Caco-2 (cell line): Measurements from ENCODE around the gene GSK3A. TPM values are rescaled to one million over a fixed set of nuclear protein-coding genes. Genes with fewer than 3 reads are reported as not detected.

Source experiments
- BruUV-seq: library from RNA; stranded (reverse); fragments of 400-500 nt; replicated peaks from 2 replicates; lab custom pipeline; 2021; lab: Mats Ljungman, UMichigan
- CTCF ChIA-PET: fragments of 300-600 bp; sonication (Branson Sonifier 250); formaldehyde crosslinking; loops from one replicate; lab custom pipeline; 2022; ENCODE audit warnings: antibody characterized with exemption; lab: Charles Lee
- POLR2A ChIA-PET: fragments of 300-600 bp; sonication (Branson Sonifier 250); formaldehyde crosslinking; loops from one replicate; lab custom pipeline; 2022; ENCODE audit warnings: antibody characterized with exemption; lab: Charles Lee
- DNase-seq, 2 experiments: peaks; one replicate each; pipeline versions ENCODE4 v3.0.0 to v3.0.0-alpha.2; 2020 to 2022
- H3K27me3 ChIP-seq: replicated peaks from 2 replicates; pipeline ENCODE4 v1.6.0; 2011; ENCODE audit warnings: low read length; ENCODE audit not compliant: control insufficient read depth, insufficient read depth
- H3K36me3 ChIP-seq: 2 replicates; pipeline ENCODE4 v1.5.1; 2011; ENCODE audit warnings: low read length; ENCODE audit not compliant: control insufficient read depth, insufficient read depth
- H3K4me1 ChIP-seq: fragments of 250-450 bp; sonication (Bioruptor Pico); 2 replicates; pipeline ENCODE4 v1.5.1; 2020; ENCODE audit warnings: mild to moderate bottlenecking
- H3K4me3 ChIP-seq: 2 replicates; pipeline ENCODE4 v1.5.1; 2011; ENCODE audit warnings: low read depth, mild to moderate bottlenecking, control low read depth, low read length
- H3K9me3 ChIP-seq: fragments of 250-450 bp; sonication (Bioruptor Pico); 2 replicates; pipeline ENCODE4 v1.5.1; 2020; ENCODE audit warnings: mild to moderate bottlenecking, moderate library complexity
- H3K27ac Mint-ChIP-seq: one replicate; pipeline ENCODE4 v1.8.0; 2022; ENCODE audit warnings: mixed read lengths; ENCODE audit not compliant: unreplicated experiment
- H3K27me3 Mint-ChIP-seq: one replicate; pipeline ENCODE4 v1.8.0; 2022; ENCODE audit warnings: mixed read lengths; ENCODE audit not compliant: insufficient read depth, unreplicated experiment
- H3K36me3 Mint-ChIP-seq: one replicate; pipeline ENCODE4 v1.8.0; 2022; ENCODE audit warnings: mild to moderate bottlenecking, mixed read lengths; ENCODE audit not compliant: insufficient read depth, unreplicated experiment
- H3K4me1 Mint-ChIP-seq: one replicate; pipeline ENCODE4 v1.8.0; 2022; ENCODE audit warnings: low read depth, mixed read lengths; ENCODE audit not compliant: unreplicated experiment
- H3K4me3 Mint-ChIP-seq: one replicate; pipeline ENCODE4 v1.8.0; 2022; ENCODE audit warnings: mild to moderate bottlenecking, moderate library complexity, mixed read lengths; ENCODE audit not compliant: unreplicated experiment
- H3K9me3 Mint-ChIP-seq: one replicate; pipeline ENCODE4 v1.8.0; 2022; ENCODE audit warnings: mixed read lengths; ENCODE audit not compliant: unreplicated experiment
- intact Hi-C: fragments of 100-400 bp; cut with micrococcal nuclease; formaldehyde crosslinking; loops from one replicate; pipeline ENCODE4 v1.10.0; 2022; ENCODE audit not compliant: unreplicated experiment
- total RNA-seq: library from RNA; stranded (reverse); gene quantifications from 2 replicates; pipeline ENCODE4 v1.2.3, GENCODE V29; 2022
- TF ChIP-seq, protein P1 (sequence below), 2 experiments: fragments of 200-600 bp in 1 of 2; IDR thresholded peaks; 1 replicate in 1 of 2; 2 replicates in 1 of 2; pipeline versions ENCODE4 v1.5.1 to v1.8.0; 2011 to 2022; ENCODE audit warnings: antibody characterized with exemption in 1 of 2, control low read depth in 1 of 2, inconsistent platforms in 1 of 2, low read depth in 1 of 2, low read length in 1 of 2, mild to moderate bottlenecking in 1 of 2, moderate library complexity in 1 of 2; ENCODE audit not compliant: insufficient read depth in 1 of 2, severe bottlenecking in 1 of 2, unreplicated experiment in 1 of 2

The GSK3A gene
- total RNA-seq, 1 experiment from 2014 or later, result 59.6 TPM

DNA sequence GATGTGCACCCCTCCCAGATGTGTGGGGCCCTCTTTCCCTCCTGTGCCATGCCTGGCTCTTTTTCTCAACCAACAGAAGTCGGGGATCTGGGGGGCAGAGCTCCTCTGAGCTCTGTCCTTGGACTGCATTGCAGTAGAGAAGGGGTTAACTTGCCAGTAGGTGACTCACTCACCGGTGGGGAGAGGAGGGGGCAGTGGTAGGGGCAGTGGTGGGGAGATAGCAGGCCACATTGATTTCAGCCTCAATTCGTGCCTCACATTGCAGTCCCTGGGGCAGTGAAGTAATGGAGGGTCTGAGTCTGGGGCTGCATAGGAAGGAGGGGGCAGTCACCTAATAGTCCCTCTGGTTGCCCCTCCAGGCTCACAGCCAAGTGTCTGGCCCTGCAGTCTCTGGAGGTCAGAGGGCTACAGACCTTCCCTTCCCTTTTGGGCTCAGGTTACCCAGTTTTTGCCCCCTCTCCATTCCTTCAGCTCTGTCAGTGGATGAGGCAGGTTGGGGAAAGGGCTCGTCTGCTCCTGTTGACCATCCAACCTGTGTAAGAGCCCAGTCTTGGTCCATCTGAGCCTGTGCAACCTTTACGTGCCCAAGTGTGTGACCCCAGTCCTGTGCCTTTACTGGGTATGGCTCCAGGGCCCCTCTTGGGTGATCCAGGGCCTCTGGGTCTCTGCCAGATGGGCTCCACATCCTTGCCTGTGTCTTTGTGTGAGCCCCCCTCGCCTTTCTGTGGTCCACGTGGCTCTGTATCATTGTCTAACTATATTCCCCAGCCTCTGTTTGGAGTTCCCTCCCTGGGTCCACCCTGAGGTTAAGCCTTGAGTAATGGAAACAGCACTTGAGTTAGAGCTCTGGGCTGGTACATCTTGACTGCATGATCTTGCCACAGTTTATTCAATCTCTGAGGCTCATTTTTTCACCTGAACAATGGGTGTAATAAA, 39.7 kb upstream of the GSK3A start:
- H3K4me3 ChIP-seq, result peak overlapping the region; percentile 52
- ChIA-PET POLR2A (interaction anchor here (0.6 to 1.4 kb wide), 2 partner anchors 39 to 114 kb away, joined by 3 to 4 read pairs; no protein-coding TSS in a partner anchor), CTCF (interaction anchor here (0.6 kb wide), 3 partner anchors 13 to 141 kb away, joined by 3 to 4 read pairs (median 3); partner anchors contain the start of gene CIC)
- peaks cover 28% of the 10 kb centered on the region for H3K36me3 Mint-ChIP-seq
- no peaks in the 10 kb centered on the region for H3K36me3 ChIP-seq
- H3K27me3 Mint-ChIP-seq, result no peaks in the 10 kb centered on the region
- BruUV-seq, result no TSS peak
- H3K4me1 Mint-ChIP-seq, result peaks cover 34% of the 10 kb centered on the region
- peak overlapping the region; percentile 42 for H3K27ac Mint-ChIP-seq
- no peaks in the 10 kb centered on the region for H3K9me3 ChIP-seq
- intact Hi-C loops, result loop anchor here (2.0 kb wide), 1 partner anchor 65 kb away; the partner anchor contains the start of gene DEDD2
- no peaks in the 10 kb centered on the region for H3K9me3 Mint-ChIP-seq
- H3K27me3 ChIP-seq, result no peaks in the 10 kb centered on the region
- H3K4me3 Mint-ChIP-seq, result peak overlapping the region; percentile 90
- TF ChIP-seq, protein P1, sequence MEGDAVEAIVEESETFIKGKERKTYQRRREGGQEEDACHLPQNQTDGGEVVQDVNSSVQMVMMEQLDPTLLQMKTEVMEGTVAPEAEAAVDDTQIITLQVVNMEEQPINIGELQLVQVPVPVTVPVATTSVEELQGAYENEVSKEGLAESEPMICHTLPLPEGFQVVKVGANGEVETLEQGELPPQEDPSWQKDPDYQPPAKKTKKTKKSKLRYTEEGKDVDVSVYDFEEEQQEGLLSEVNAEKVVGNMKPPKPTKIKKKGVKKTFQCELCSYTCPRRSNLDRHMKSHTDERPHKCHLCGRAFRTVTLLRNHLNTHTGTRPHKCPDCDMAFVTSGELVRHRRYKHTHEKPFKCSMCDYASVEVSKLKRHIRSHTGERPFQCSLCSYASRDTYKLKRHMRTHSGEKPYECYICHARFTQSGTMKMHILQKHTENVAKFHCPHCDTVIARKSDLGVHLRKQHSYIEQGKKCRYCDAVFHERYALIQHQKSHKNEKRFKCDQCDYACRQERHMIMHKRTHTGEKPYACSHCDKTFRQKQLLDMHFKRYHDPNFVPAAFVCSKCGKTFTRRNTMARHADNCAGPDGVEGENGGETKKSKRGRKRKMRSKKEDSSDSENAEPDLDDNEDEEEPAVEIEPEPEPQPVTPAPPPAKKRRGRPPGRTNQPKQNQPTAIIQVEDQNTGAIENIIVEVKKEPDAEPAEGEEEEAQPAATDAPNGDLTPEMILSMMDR (IDR thresholded peaks at IDR 0.05; ENCODE audit: insufficient read depth in 1 of 2, low read depth in 1 of 2, low read length in 1 of 2, severe bottlenecking in 1 of 2, unreplicated experiment in 1 of 2), result no peak
- H3K4me1 ChIP-seq, result peaks cover 40% of the 10 kb centered on the region
- peak; percentile 35 to 51 for DNase-seq

DNA sequence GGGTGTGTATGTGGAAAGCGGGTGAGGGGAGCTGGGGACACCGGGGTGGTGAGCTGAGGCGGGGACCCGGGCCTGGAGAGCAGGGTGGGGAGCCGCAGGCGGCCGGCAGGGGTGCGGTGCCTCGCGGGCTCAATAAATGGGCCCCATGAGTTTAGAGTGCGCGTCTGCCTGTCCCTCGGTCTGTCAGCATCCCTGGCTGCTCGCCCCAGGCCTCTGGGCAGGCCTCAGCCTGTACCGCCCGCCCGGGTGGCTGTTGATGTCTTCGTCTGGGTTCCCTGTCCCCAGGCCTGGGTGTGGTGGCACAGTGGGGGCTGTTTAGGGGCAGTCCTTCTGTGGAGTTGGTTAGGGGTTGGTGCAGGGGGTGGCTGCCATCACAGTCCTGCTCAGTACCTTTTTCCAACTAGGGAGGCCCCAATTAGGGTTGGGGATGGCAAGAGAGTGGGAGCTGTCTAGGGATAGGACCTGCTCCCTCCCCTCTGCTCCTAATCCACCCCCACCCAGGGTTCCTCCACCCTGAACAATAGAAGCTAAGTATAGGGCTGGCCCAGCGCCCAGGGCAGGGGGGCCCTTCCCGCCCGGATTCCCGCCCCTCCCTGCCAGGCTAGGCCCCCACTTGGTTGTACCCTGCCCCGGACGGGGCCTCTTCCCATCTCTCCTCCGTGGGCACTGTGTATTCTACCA, 38.9 kb upstream of the GSK3A start:
- H3K36me3 Mint-ChIP-seq, result peaks cover 25% of the 10 kb centered on the region
- Histone ChIP-seq H3K36me3 (no peaks in the 10 kb centered on the region), H3K4me1 (peaks cover 40% of the 10 kb centered on the region), H3K27me3 (no peaks in the 10 kb centered on the region), H3K4me3 (peak overlapping the region; percentile 52), H3K9me3 (no peaks in the 10 kb centered on the region)
- ChIA-PET POLR2A (interaction anchor here (1.4 kb wide), 1 partner anchor 38 kb away, joined by 3 read pairs; no protein-coding TSS in a partner anchor), CTCF (interaction anchor here (0.7 to 2.6 kb wide), 2 partner anchors 35 to 159 kb away, joined by 6 to 25 read pairs; no protein-coding TSS in a partner anchor)
- DNase-seq, result peak; percentile 47 to 61
- peak overlapping the region; percentile 90 for H3K4me3 Mint-ChIP-seq
- peak overlapping the region; percentile 42 for H3K27ac Mint-ChIP-seq
- no peaks in the 10 kb centered on the region for H3K9me3 Mint-ChIP-seq
- intact Hi-C loops, result no loop called here
- BruUV-seq, result no TSS peak
- no peaks in the 10 kb centered on the region for H3K27me3 Mint-ChIP-seq
- TF ChIP-seq, protein P1 (IDR thresholded peaks at IDR 0.05; ENCODE audit: insufficient read depth in 1 of 2, low read depth in 1 of 2, low read length in 1 of 2, severe bottlenecking in 1 of 2, unreplicated experiment in 1 of 2), result no peak
- peaks cover 34% of the 10 kb centered on the region for H3K4me1 Mint-ChIP-seq

DNA sequence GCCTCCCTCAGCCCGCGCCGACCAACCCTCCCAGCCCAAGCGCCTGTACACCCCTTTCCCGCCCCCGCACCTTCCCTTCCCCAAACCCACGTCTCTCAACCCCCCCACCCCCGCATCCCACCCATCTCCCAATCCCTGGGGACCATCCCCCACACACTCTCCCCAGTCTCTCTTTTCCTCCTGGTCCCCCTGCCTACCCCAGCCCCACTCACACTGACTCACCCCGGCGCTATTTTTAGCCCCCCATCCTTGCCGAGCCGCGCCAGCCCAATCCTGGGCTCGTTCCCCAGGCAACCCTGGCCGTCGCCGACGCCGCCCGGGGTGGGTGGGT, 38.4 kb upstream of the GSK3A start:
- H3K9me3 Mint-ChIP-seq, result no peaks in the 10 kb centered on the region
- H3K4me3 Mint-ChIP-seq, result peak overlapping the region; percentile 90
- H3K27ac Mint-ChIP-seq, result no peak overlapping the region
- peaks cover 34% of the 10 kb centered on the region for H3K4me1 Mint-ChIP-seq
- Histone ChIP-seq H3K27me3 (no peaks in the 10 kb centered on the region), H3K4me3 (peak overlapping the region; percentile 52), H3K4me1 (peaks cover 37% of the 10 kb centered on the region), H3K36me3 (no peaks in the 10 kb centered on the region), H3K9me3 (no peaks in the 10 kb centered on the region)
- POLR2A ChIA-PET, result interaction anchor here (1.2 to 1.7 kb wide), 2 partner anchors 25 to 38 kb away, joined by 8 to 11 read pairs; partner anchors contain the start of gene ERF
- peak in 1 of 2 experiments; percentile 34 for DNase-seq
- H3K27me3 Mint-ChIP-seq, result no peaks in the 10 kb centered on the region
- TF ChIP-seq, protein P1 (IDR thresholded peaks at IDR 0.05; ENCODE audit: insufficient read depth in 1 of 2, low read depth in 1 of 2, low read length in 1 of 2, severe bottlenecking in 1 of 2, unreplicated experiment in 1 of 2), result no peak
- BruUV-seq, result no TSS peak
- intact Hi-C loops, result loop anchor here (1.0 kb wide), 2 partner anchors 11 to 24 kb away; partner anchors contain the start of gene CIC
- peaks cover 20% of the 10 kb centered on the region for H3K36me3 Mint-ChIP-seq
- CTCF ChIA-PET, result interaction anchor here (0.7 to 2.6 kb wide), 3 partner anchors 34 to 159 kb away, joined by 6 to 25 read pairs (median 17); partner anchors contain the start of gene GSK3A
